NOMO-1 treated with DMSO at 0.1 percent for 48 hours (cell line): ENCODE data around the gene EXOC6B.

ENCODE experiments used
- DNase-seq: peaks from one replicate; lab custom pipeline; 2025; ENCODE audit not compliant: unreplicated experiment; lab: John Stamatoyannopoulos, UW

Gene EXOC6B

GRCh38 chr2:72291059-72291458, 534.8 kb downstream of the EXOC6B start:
- no peak for DNase-seq

- no peak for DNase-seq
Observed at GRCh38 chr2:72289736-72290135, 536.1 kb downstream of the EXOC6B start.

- no peak for DNase-seq
Observed at GRCh38 chr2:72289283-72289682, 536.5 kb downstream of the EXOC6B start.

- DNase-seq, result no peak
Observed at GRCh38 chr2:72278046-72278445, 547.8 kb downstream of the EXOC6B start.

- no peak for DNase-seq
Observed at GRCh38 chr2:72276876-72277275, 549.0 kb downstream of the EXOC6B start.

- no peak for DNase-seq
Observed at GRCh38 chr2:72276356-72276755, 549.5 kb downstream of the EXOC6B start.

- no peak for DNase-seq
Observed at GRCh38 chr2:72275084-72275483, 550.7 kb downstream of the EXOC6B start.

GRCh38 chr2:72274380-72274797, 551.4 kb downstream of the EXOC6B start:
- DNase-seq, result no peak

GRCh38 chr2:72273384-72273783, 552.4 kb downstream of the EXOC6B start:
- DNase-seq, result no peak

GRCh38 chr2:72271766-72272641, 553.8 kb downstream of the EXOC6B start:
- DNase-seq, result no peak

GRCh38 chr2:72271276-72271614, 554.6 kb downstream of the EXOC6B start:
- DNase-seq, result no peak

- no peak for DNase-seq
Observed at GRCh38 chr2:72270556-72271275, 555.1 kb downstream of the EXOC6B start.

- DNase-seq, result no peak
Observed at GRCh38 chr2:72263776-72264060, 562.1 kb downstream of the EXOC6B start.

- DNase-seq, result no peak
Observed at GRCh38 chr2:72263043-72263775, 562.6 kb downstream of the EXOC6B start.

GRCh38 chr2:72261076-72261475, 564.8 kb downstream of the EXOC6B start:
- DNase-seq, result no peak

- DNase-seq, result no peak
Observed at GRCh38 chr2:72255540-72255939, 570.3 kb downstream of the EXOC6B start.

GRCh38 chr2:72254831-72255451, 570.9 kb downstream of the EXOC6B start:
- DNase-seq, result no peak

- no peak for DNase-seq
Observed at GRCh38 chr2:72238311-72238710, 587.5 kb downstream of the EXOC6B start.

- no peak for DNase-seq
Observed at GRCh38 chr2:72237549-72237948, 588.3 kb downstream of the EXOC6B start.

GRCh38 chr2:72236445-72237067, 589.3 kb downstream of the EXOC6B start:
- DNase-seq, result no peak
